H9 (cell line): ENCODE data around the gene EVPL. TPM values are rescaled to one million over a fixed set of nuclear protein-coding genes. Genes with fewer than 3 reads are reported as not detected.
"Not testable (repeated sequence)": the region's sequence is repeated elsewhere in the genome, so short reads cannot be mapped to it uniquely, and the experiment has no call there.

Source experiments
- DNase-seq: peaks from one replicate; pipeline ENCODE4 v3.0.0-alpha.2; 2017
- H2AFZ ChIP-seq: one replicate; pipeline ENCODE4 v1.6.1; 2013; ENCODE audit warnings: mild to moderate bottlenecking, low read length, control low read depth, moderate library complexity
- H2AK5ac ChIP-seq: 2 replicates; pipeline ENCODE4 v1.6.1; 2013; ENCODE audit warnings: low read length, control low read depth, mixed read lengths; ENCODE audit not compliant: insufficient read length
- H2BK120ac ChIP-seq: one replicate; pipeline ENCODE4 v1.6.1; 2013; ENCODE audit warnings: low read depth, mild to moderate bottlenecking, low read length, control low read depth, inconsistent platforms; ENCODE audit not compliant: poor library complexity, severe bottlenecking
- H2BK12ac ChIP-seq: 2 replicates; pipeline ENCODE4 v1.6.1; 2013; ENCODE audit warnings: low read length, control low read depth, mixed read lengths, low read depth; ENCODE audit not compliant: insufficient read length
- H2BK15ac ChIP-seq: 2 replicates; pipeline ENCODE4 v1.6.1; 2013; ENCODE audit warnings: low read depth, low read length, control low read depth
- H2BK20ac ChIP-seq: one replicate; pipeline ENCODE4 v1.6.1; 2013; ENCODE audit warnings: low read depth, mild to moderate bottlenecking, low read length, control low read depth, inconsistent platforms; ENCODE audit not compliant: poor library complexity, severe bottlenecking
- H2BK5ac ChIP-seq: 2 replicates; pipeline ENCODE4 v1.6.1; 2013; ENCODE audit warnings: low read length, control low read depth, mixed read lengths; ENCODE audit not compliant: insufficient read length
- H3K14ac ChIP-seq: 2 replicates; pipeline ENCODE4 v1.6.1; 2013; ENCODE audit warnings: low read length, control low read depth; ENCODE audit not compliant: insufficient read depth
- H3K18ac ChIP-seq: 2 replicates; pipeline ENCODE4 v1.6.1; 2013; ENCODE audit warnings: low read depth, mild to moderate bottlenecking, mixed read lengths, low read length, control low read depth; ENCODE audit not compliant: insufficient read length
- H3K23ac ChIP-seq: 2 replicates; pipeline ENCODE4 v1.6.1; 2013; ENCODE audit warnings: low read length, control low read depth, mixed read lengths, low read depth; ENCODE audit not compliant: insufficient read length
- H3K23me2 ChIP-seq: 2 replicates; pipeline ENCODE4 v1.6.1; 2013; ENCODE audit warnings: low read depth, mild to moderate bottlenecking, mixed read lengths, low read length, control low read depth; ENCODE audit not compliant: insufficient read length, poor library complexity, severe bottlenecking
- H3K27ac ChIP-seq: 2 replicates; pipeline ENCODE4 v1.5.1; 2013; ENCODE audit warnings: low read length, control low read depth, mixed read lengths, low read depth; ENCODE audit not compliant: insufficient read length
- H3K27me3 ChIP-seq: 2 replicates; pipeline ENCODE4 v1.6.1; 2013; ENCODE audit warnings: low read length, control low read depth, inconsistent platforms; ENCODE audit not compliant: insufficient read depth
- H3K4ac ChIP-seq: 2 replicates; pipeline ENCODE4 v1.6.1; 2013; ENCODE audit warnings: low read depth, mild to moderate bottlenecking, control low read depth, inconsistent platforms, low read length, moderate library complexity
- H3K4me1 ChIP-seq: 2 replicates; pipeline ENCODE4 v1.6.1; 2013; ENCODE audit warnings: low read length, control low read depth, inconsistent platforms; ENCODE audit not compliant: insufficient read depth
- H3K4me2 ChIP-seq: 2 replicates; pipeline ENCODE4 v1.6.1; 2013; ENCODE audit warnings: low read length, control low read depth, mixed read lengths; ENCODE audit not compliant: insufficient read length, insufficient read depth
- H3K56ac ChIP-seq: 2 replicates; pipeline ENCODE4 v1.6.1; 2013; ENCODE audit warnings: low read depth, mild to moderate bottlenecking, mixed read lengths, low read length, control low read depth; ENCODE audit not compliant: insufficient read length
- H3K79me1 ChIP-seq: 2 replicates; pipeline ENCODE4 v1.6.1; 2013; ENCODE audit warnings: low read depth, mild to moderate bottlenecking, moderate library complexity, low read length, control low read depth, inconsistent platforms; ENCODE audit not compliant: insufficient read depth, poor library complexity, severe bottlenecking
- H3K79me2 ChIP-seq: 2 replicates; pipeline ENCODE4 v1.6.1; 2013; ENCODE audit warnings: low read length, control low read depth, inconsistent platforms; ENCODE audit not compliant: insufficient read depth
- H3K9ac ChIP-seq: 2 replicates; pipeline ENCODE4 v1.6.1; 2013; ENCODE audit warnings: low read length, control low read depth, mixed read lengths; ENCODE audit not compliant: insufficient read length; ENCODE audit errors: extremely low read depth
- H3K9me3 ChIP-seq: one replicate; pipeline ENCODE4 v1.6.1; 2013; ENCODE audit warnings: low read depth, low read length, inconsistent platforms; ENCODE audit not compliant: control insufficient read depth
- H3T11ph ChIP-seq: one replicate; pipeline ENCODE4 v1.6.1; 2013; ENCODE audit warnings: mild to moderate bottlenecking, low read length, control low read depth, inconsistent platforms
- H4K20me1 ChIP-seq: one replicate; pipeline ENCODE4 v1.6.1; 2013; ENCODE audit not compliant: control insufficient read depth, insufficient read length, insufficient read depth
- H4K5ac ChIP-seq: 2 replicates; pipeline ENCODE4 v1.6.1; 2013; ENCODE audit warnings: low read depth, mild to moderate bottlenecking, mixed read lengths, low read length, control low read depth; ENCODE audit not compliant: insufficient read length
- H4K8ac ChIP-seq: replicated peaks from 2 replicates; pipeline ENCODE4 v1.6.1; 2013; ENCODE audit warnings: low read length, control low read depth, mixed read lengths, low read depth; ENCODE audit not compliant: insufficient read length
- H4K91ac ChIP-seq: 2 replicates; pipeline ENCODE4 v1.6.1; 2013; ENCODE audit warnings: low read depth, mild to moderate bottlenecking, moderate library complexity, mixed read lengths, low read length, control low read depth; ENCODE audit not compliant: insufficient read length
- H3K27ac Mint-ChIP-seq, 3 experiments: 2 replicates in 2 of 3; 3 replicates in 1 of 3; pipeline ENCODE4 v1.8.0; 2020 to 2021; ENCODE audit warnings: mixed read lengths in 3 of 3, mild to moderate bottlenecking in 1 of 3, moderate library complexity in 1 of 3
- H3K27me3 Mint-ChIP-seq: 2 replicates; pipeline ENCODE4 v1.8.0; 2021; ENCODE audit warnings: low read depth, mild to moderate bottlenecking, moderate library complexity, mixed read lengths
- H3K36me3 Mint-ChIP-seq, 3 experiments: 2 replicates in 2 of 3; 3 replicates in 1 of 3; pipeline ENCODE4 v1.8.0; 2020 to 2021; ENCODE audit warnings: low read depth in 3 of 3, mixed read lengths in 3 of 3; ENCODE audit not compliant: insufficient read depth in 1 of 3
- H3K4me1 Mint-ChIP-seq, 2 experiments: 2 replicates each; pipeline ENCODE4 v1.8.0; 2020; ENCODE audit warnings: mixed read lengths in 2 of 2
- H3K4me3 Mint-ChIP-seq, 2 experiments: 2 replicates in 1 of 2; 3 replicates in 1 of 2; pipeline ENCODE4 v1.8.0; 2020 to 2021; ENCODE audit warnings: mild to moderate bottlenecking in 2 of 2, mixed read lengths in 2 of 2, moderate library complexity in 1 of 2
- H3K9me3 Mint-ChIP-seq, 2 experiments: 2 replicates in 1 of 2; 3 replicates in 1 of 2; pipeline ENCODE4 v1.8.0; 2020; ENCODE audit warnings: mild to moderate bottlenecking in 2 of 2, mixed read lengths in 2 of 2, moderate library complexity in 1 of 2
- WGBS: extraction: QIAGEN DNeasy Blood & Tissue Kit; methylation state at CpG from one replicate; pipeline ENCODE4 v1.1.7; 2013; ENCODE audit warnings: missing lambda C conversion rate, low lambda C conversion rate, mixed read lengths; ENCODE audit not compliant: insufficient read length; ENCODE audit errors: extremely low coverage; 5-methylcytosine and 5-hydroxymethylcytosine counted together
- total RNA-seq: library from RNA; stranded (reverse); gene quantifications from 2 replicates; pipeline ENCODE4 v1.2.1, GENCODE V29; 2021
- TF ChIP-seq, protein P1 (sequence below): fragments of 200-600 bp; sonication (generic); conservative IDR thresholded peaks from 3 replicates; pipeline ENCODE4 v1.8.0; 2021; ENCODE audit warnings: antibody characterized with exemption, mild to moderate bottlenecking

EVPL gene
- total RNA-seq, 1 experiment from 2014 or later, result 0.48 TPM

DNA sequence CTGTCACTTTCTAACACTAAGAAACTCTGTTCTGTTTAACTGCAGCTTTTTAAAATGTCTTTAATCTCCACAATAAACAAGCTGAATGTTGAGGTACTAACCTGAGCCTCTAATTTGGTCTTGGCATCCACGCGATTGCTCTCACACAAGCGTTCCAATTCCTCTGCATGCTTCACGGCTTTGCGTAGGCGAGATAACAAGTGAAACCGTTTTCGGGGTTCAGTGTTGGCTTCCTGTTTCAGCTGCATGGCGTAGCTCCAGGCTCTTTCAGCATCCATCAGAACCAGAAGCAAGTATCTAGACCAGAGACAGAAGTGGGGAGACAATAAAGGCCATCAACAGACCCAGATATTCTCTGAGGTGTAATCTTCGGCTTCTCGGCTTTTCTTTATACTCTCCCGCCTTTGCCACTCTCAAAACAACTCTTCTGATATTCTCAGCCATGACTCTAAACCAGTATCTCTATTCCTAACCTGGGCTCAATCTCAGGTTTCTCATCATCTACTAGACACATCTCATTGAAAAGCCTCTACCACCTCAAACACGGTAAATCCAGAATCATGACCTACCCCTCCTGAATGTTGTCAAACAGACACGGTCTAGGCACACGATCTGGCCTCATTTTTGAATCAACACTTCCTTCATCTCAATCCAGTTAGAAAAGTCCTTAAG, 36.9 kb upstream of the EVPL start:
- no peak overlapping the region for H3K27ac Mint-ChIP-seq
- no peaks in the 10 kb centered on the region for H3K9me3 ChIP-seq
- no peak overlapping the region for H2BK12ac ChIP-seq
- WGBS, result no CpG with 5 or more reads among the region's 15 CpGs
- H2BK15ac ChIP-seq, result no peak overlapping the region
- H3K4ac ChIP-seq, result no peak overlapping the region
- H3T11ph ChIP-seq, result no peak overlapping the region
- H3K9me3 Mint-ChIP-seq, result no peaks in the 10 kb centered on the region
- H3K56ac ChIP-seq, result no peak overlapping the region
- DNase-seq, result no peak
- no peak overlapping the region for H2AFZ ChIP-seq
- H2BK120ac ChIP-seq, result no peak overlapping the region
- H4K5ac ChIP-seq, result no peak overlapping the region
- peaks cover 36 to 88% (median 76%) of the 10 kb centered on the region in 3 experiments; a peak in 6 of 7 replicates for H3K36me3 Mint-ChIP-seq
- no peak overlapping the region for H3K23ac ChIP-seq
- no peaks in the 10 kb centered on the region for H3K4me1 ChIP-seq
- no peak overlapping the region for H2BK20ac ChIP-seq
- no peak overlapping the region for H2AK5ac ChIP-seq
- no peak overlapping the region for H3K18ac ChIP-seq
- no peaks in the 10 kb centered on the region for H3K27me3 Mint-ChIP-seq
- H3K4me2 ChIP-seq, result no peak overlapping the region
- no peak overlapping the region for H3K9ac ChIP-seq
- H4K91ac ChIP-seq, result no peak overlapping the region
- H3K79me2 ChIP-seq, result no peaks in the 10 kb centered on the region
- H4K20me1 ChIP-seq, result no peaks in the 10 kb centered on the region
- TF ChIP-seq, protein P1, sequence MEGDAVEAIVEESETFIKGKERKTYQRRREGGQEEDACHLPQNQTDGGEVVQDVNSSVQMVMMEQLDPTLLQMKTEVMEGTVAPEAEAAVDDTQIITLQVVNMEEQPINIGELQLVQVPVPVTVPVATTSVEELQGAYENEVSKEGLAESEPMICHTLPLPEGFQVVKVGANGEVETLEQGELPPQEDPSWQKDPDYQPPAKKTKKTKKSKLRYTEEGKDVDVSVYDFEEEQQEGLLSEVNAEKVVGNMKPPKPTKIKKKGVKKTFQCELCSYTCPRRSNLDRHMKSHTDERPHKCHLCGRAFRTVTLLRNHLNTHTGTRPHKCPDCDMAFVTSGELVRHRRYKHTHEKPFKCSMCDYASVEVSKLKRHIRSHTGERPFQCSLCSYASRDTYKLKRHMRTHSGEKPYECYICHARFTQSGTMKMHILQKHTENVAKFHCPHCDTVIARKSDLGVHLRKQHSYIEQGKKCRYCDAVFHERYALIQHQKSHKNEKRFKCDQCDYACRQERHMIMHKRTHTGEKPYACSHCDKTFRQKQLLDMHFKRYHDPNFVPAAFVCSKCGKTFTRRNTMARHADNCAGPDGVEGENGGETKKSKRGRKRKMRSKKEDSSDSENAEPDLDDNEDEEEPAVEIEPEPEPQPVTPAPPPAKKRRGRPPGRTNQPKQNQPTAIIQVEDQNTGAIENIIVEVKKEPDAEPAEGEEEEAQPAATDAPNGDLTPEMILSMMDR, result no peak
- H3K27me3 ChIP-seq, result no peaks in the 10 kb centered on the region
- H3K79me1 ChIP-seq, result no peaks in the 10 kb centered on the region
- H3K14ac ChIP-seq, result no peak overlapping the region
- no peaks in the 10 kb centered on the region for H3K4me1 Mint-ChIP-seq
- no peaks in the 10 kb centered on the region for H3K23me2 ChIP-seq
- no peak overlapping the region for H3K4me3 Mint-ChIP-seq
- no peak overlapping the region for H3K27ac ChIP-seq
- no peak overlapping the region for H4K8ac ChIP-seq
- no peak overlapping the region for H2BK5ac ChIP-seq

DNA sequence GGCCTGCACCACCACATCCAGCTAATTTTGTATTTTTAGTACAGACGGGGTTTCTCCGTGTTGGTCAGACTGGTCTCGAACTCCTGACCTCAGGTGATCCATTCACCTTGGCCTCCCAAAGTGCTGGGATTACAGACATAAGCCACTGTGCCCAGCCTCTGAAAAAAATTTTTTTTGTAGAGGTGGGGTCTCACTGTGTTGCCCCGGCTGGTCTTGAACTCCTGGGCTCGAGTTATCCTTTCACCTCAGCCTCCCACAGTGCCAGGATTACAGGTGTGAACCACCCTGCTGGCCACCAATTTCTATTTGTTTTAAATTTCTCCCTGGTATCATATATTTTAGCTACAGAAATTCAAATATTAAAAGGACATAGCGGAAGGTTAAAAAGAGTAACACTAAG, 31.2 kb upstream of the EVPL start:
- not testable (repeated sequence) for H2BK120ac ChIP-seq, H2AK5ac ChIP-seq, DNase-seq

More for the DNA sequence above, 31.2 kb upstream of the EVPL start:
- not testable (repeated sequence) for H3K79me1 ChIP-seq, H4K20me1 ChIP-seq, H3K23ac ChIP-seq, H3K27me3 ChIP-seq, H2BK20ac ChIP-seq, H3K79me2 ChIP-seq, H4K8ac ChIP-seq, H3K9me3 Mint-ChIP-seq, H3K27ac Mint-ChIP-seq, H2BK5ac ChIP-seq, H2BK12ac ChIP-seq, H3K9ac ChIP-seq, H3K27ac ChIP-seq, H3K4me1 ChIP-seq, H3K18ac ChIP-seq, H3K4me3 Mint-ChIP-seq, H3K4ac ChIP-seq, H3K27me3 Mint-ChIP-seq, H2BK15ac ChIP-seq, H3K4me2 ChIP-seq, H4K91ac ChIP-seq, H3T11ph ChIP-seq, H3K56ac ChIP-seq, H3K23me2 ChIP-seq, H3K9me3 ChIP-seq, H3K4me1 Mint-ChIP-seq, H2AFZ ChIP-seq, H3K14ac ChIP-seq, H4K5ac ChIP-seq
- H3K36me3 Mint-ChIP-seq, result peaks cover 39 to 85% (median 76%) of the 10 kb centered on the region in 3 experiments
- no CpG with 5 or more reads among the region's 6 CpGs for WGBS
